ENCODE data around the gene TMEM95. TPM values are rescaled to one million over a fixed set of nuclear protein-coding genes. Genes with fewer than 3 reads are reported as not detected.
A peak's percentile ranks its signal among the peaks of the same experiment; 100 is the strongest.

The TMEM95 gene
- total RNA-seq, 4 donors from 2014 or later, result not detected

DNA sequence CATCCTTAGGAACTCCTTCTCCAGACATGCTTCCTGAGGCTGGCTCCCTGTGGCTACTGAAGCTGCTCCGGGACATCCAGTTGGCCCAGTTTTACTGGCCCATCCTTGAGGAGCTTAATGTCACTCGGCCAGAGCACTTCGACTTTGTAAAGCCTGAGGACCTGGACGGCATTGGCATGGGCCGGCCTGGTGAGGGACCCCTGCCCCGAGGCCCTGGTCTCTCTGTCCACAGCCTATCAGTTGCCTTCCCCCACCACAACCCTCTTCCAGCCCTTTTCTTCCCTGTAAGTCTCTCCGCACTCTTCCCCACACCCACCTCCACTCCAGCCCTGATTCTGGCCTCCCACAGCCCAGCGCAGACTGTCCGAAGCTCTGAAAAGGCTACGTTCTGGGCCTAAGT, 27.9 kb downstream of the TMEM95 start:
- DNase-seq, result no peak
- Histone ChIP-seq H3K27ac (no peak overlapping the region), H3K36me3 (no peaks in the 10 kb centered on the region), H3K4me1 (peaks cover 18 to 25% of the 10 kb centered on the region in 2 donors), H3K4me3 (no peak overlapping the region), H3K9me3 (no peaks in the 10 kb centered on the region), H3K27me3 (peaks cover 17 to 29% (median 24%) of the 10 kb centered on the region in 3 donors)
- intact Hi-C loops (cut with DNase I; ENCODE audit: low total_unique reads), result no loop called here
- in situ Hi-C loops (cut with MboI; ENCODE audit: low sequenced_read_pairs in 4 of 4), result no loop called here
- no peak for ATAC-seq
- TF ChIP-seq, protein P1, sequence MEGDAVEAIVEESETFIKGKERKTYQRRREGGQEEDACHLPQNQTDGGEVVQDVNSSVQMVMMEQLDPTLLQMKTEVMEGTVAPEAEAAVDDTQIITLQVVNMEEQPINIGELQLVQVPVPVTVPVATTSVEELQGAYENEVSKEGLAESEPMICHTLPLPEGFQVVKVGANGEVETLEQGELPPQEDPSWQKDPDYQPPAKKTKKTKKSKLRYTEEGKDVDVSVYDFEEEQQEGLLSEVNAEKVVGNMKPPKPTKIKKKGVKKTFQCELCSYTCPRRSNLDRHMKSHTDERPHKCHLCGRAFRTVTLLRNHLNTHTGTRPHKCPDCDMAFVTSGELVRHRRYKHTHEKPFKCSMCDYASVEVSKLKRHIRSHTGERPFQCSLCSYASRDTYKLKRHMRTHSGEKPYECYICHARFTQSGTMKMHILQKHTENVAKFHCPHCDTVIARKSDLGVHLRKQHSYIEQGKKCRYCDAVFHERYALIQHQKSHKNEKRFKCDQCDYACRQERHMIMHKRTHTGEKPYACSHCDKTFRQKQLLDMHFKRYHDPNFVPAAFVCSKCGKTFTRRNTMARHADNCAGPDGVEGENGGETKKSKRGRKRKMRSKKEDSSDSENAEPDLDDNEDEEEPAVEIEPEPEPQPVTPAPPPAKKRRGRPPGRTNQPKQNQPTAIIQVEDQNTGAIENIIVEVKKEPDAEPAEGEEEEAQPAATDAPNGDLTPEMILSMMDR (IDR thresholded peaks at IDR 0.05 in 4 of 5, conservative IDR thresholded peaks at IDR 0.05 in 1 of 5), result no peak
- no peak for TF ChIP-seq POLR2A (IDR thresholded peaks at IDR 0.05)

DNA sequence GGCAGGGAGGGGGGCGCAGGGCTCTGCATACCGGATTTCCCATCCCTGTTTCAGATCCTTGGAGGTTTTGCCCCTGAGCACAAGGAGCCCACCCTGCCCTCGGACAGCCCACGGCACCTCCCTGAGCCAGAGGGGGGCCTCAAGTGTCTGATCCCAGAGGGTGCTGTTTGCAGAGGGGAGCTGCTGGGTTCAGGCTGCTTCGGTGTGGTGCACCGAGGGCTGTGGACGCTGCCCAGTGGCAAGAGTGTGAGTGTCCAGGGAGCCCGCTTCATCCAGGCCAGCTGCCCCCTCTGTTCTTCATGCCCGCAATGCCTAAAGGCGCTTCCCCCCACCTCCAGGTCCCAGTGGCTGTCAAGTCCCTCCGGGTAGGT, 28.4 kb downstream of the TMEM95 start:
- ATAC-seq (no peak), DNase-seq (no peak)
- peaks cover 17 to 29% (median 24%) of the 10 kb centered on the region in 3 donors for H3K27me3 ChIP-seq
- TF ChIP-seq, protein P1 (IDR thresholded peaks at IDR 0.05 in 4 of 5, conservative IDR thresholded peaks at IDR 0.05 in 1 of 5), result no peak
- no peak for TF ChIP-seq POLR2A (IDR thresholded peaks at IDR 0.05)
- intact Hi-C loops (cut with DNase I; ENCODE audit: low total_unique reads) (no loop called here), in situ Hi-C loops (cut with MboI; ENCODE audit: low sequenced_read_pairs in 4 of 4) (no loop called here)
- H3K9me3 ChIP-seq, result no peaks in the 10 kb centered on the region
- H3K36me3 ChIP-seq, result no peaks in the 10 kb centered on the region
- H3K4me1 ChIP-seq, result peaks cover 18 to 25% of the 10 kb centered on the region in 2 donors
- peak overlapping the region in 3 of 4 donors; percentile 42 to 61 (median 49) for H3K4me3 ChIP-seq
- H3K27ac ChIP-seq, result no peak overlapping the region

DNA sequence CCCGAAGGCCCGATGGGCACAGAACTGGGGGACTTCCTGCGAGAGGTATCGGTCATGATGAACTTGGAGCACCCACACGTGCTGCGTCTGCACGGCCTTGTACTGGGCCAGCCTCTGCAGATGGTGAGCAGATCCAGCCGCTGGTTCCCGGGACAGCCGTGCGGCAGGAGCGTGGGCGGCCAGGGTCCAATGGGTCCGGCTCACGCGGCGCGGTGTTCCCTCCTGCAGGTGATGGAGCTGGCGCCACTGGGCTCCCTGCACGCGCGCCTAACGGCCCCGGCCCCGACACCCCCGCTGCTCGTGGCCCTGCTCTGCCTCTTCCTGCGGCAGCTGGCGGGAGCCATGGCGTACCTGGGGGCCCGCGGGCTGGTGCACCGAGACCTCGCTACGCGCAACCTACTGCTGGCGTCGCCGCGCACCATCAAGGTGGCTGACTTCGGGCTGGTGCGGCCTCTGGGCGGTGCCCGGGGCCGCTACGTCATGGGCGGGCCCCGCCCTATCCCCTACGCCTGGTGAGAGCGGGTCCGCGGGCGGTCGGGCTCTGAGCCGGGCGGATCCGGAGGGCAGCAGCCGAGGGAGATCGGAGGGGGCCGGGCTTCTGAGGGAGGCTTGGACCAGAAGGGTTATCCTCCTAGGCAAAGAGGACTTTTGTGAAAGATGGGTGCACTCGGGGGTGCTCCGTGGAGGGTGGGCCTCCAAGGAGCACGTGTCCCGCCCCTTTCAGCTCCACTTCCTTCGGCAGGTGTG, 29.0 kb downstream of the TMEM95 start:
- peaks cover 17 to 29% (median 24%) of the 10 kb centered on the region in 3 donors for H3K27me3 ChIP-seq
- no peaks in the 10 kb centered on the region for H3K9me3 ChIP-seq
- DNase-seq (no peak), ATAC-seq (peak in 1 of 2 donors; percentile 38)
- peak overlapping the region; percentile 42 to 61 (median 46) for H3K4me3 ChIP-seq
- in situ Hi-C loops (cut with MboI; ENCODE audit: low sequenced_read_pairs in 4 of 4) (no loop called here), intact Hi-C loops (cut with DNase I; ENCODE audit: low total_unique reads) (no loop called here)
- no peaks in the 10 kb centered on the region for H3K36me3 ChIP-seq
- H3K27ac ChIP-seq, result no peak overlapping the region
- peaks cover 18 to 25% of the 10 kb centered on the region in 2 donors for H3K4me1 ChIP-seq
- no peak for TF ChIP-seq POLR2A (IDR thresholded peaks at IDR 0.05)
- TF ChIP-seq, protein P1 (IDR thresholded peaks at IDR 0.05 in 4 of 5, conservative IDR thresholded peaks at IDR 0.05 in 1 of 5), result no peak

GRCh38 chr17:7384489-7385081, 29.6 kb downstream of the TMEM95 start:
- intact Hi-C loops (cut with DNase I; ENCODE audit: low total_unique reads) (no loop called here), in situ Hi-C loops (cut with MboI; ENCODE audit: low sequenced_read_pairs in 4 of 4) (no loop called here)
- H3K9me3 ChIP-seq, result no peaks in the 10 kb centered on the region
- H3K27me3 ChIP-seq, result peaks cover 17 to 29% (median 24%) of the 10 kb centered on the region in 3 donors
- TF ChIP-seq, protein P1 (IDR thresholded peaks at IDR 0.05 in 4 of 5, conservative IDR thresholded peaks at IDR 0.05 in 1 of 5), result no peak
- TF ChIP-seq POLR2A (IDR thresholded peaks at IDR 0.05), result no peak
- no peak for ATAC-seq
- no peak overlapping the region for H3K27ac ChIP-seq
- peak overlapping the region in 3 of 4 donors; percentile 42 to 49 (median 44) for H3K4me3 ChIP-seq
- H3K4me1 ChIP-seq, result peaks cover 18 to 25% of the 10 kb centered on the region in 2 donors
- DNase-seq, result no peak
- peaks cover 0 to 3% of the 10 kb centered on the region in 2 donors for H3K36me3 ChIP-seq

All from gastrocnemius medialis (tissue), 4 donors.